ENCODE measurements around the gene ECI1. TPM values are rescaled to one million over a fixed set of nuclear protein-coding genes. Genes with fewer than 3 reads are reported as not detected.
"Not testable (repeated sequence)": the region's sequence is repeated elsewhere in the genome, so short reads cannot be mapped to it uniquely, and the experiment has no call there.

Gene ECI1
- total RNA-seq, 3 donors from 2014 or later, result 88.5 to 129 (median 95.5) TPM

GRCh38 chr16:2206780-2207433 is 44.5 kb downstream of the ECI1 start:
- ATAC-seq (no peak), DNase-seq (no peak)
- Histone ChIP-seq H3K4me1 (ENCODE audit: low read depth) (peaks cover 13% of the 10 kb centered on the region), H3K36me3 (ENCODE audit: low read depth) (no peaks in the 10 kb centered on the region), H3K4me3 (no peak overlapping the region), H3K9me3 (no peaks in the 10 kb centered on the region)
- intact Hi-C loops (cut with DNase I, micrococcal nuclease), result no loop called here
- no peak for TF ChIP-seq CTCF (IDR thresholded peaks at IDR 0.05)

- no peak for ATAC-seq
- intact Hi-C loops (cut with DNase I, micrococcal nuclease), result no loop called here
Measured at GRCh38 chr16:2206420-2206779, 45.0 kb downstream of the ECI1 start.

GRCh38 chr16:2205967-2206313 is 45.4 kb downstream of the ECI1 start:
- H3K36me3 ChIP-seq (ENCODE audit: low read depth), result no peaks in the 10 kb centered on the region
- DNase-seq (peak; percentile 59 to 77 (median 59)), ATAC-seq (peak; percentile 24)
- no peaks in the 10 kb centered on the region for H3K9me3 ChIP-seq
- no peak for TF ChIP-seq CTCF (IDR thresholded peaks at IDR 0.05)
- peak overlapping the region; percentile 65 for H3K4me3 ChIP-seq
- intact Hi-C loops (cut with DNase I, micrococcal nuclease), result no loop called here
- peaks cover 13% of the 10 kb centered on the region for H3K4me1 ChIP-seq (ENCODE audit: low read depth)

More at GRCh38 chr16:2206420-2206779, 45.0 kb downstream of the ECI1 start:
- Histone ChIP-seq H3K4me1 (ENCODE audit: low read depth) (peaks cover 13% of the 10 kb centered on the region), H3K4me3 (no peak overlapping the region), H3K36me3 (ENCODE audit: low read depth) (no peaks in the 10 kb centered on the region), H3K9me3 (no peaks in the 10 kb centered on the region)
- DNase-seq, result no peak
- TF ChIP-seq CTCF (IDR thresholded peaks at IDR 0.05), result no peak

- DNase-seq (peak; percentile 85 to 92 (median 91)), ATAC-seq (peak; percentile 97)
- intact Hi-C loops (cut with DNase I, micrococcal nuclease), result no loop called here
- Histone ChIP-seq H3K9me3 (no peaks in the 10 kb centered on the region), H3K4me1 (ENCODE audit: low read depth) (peaks cover 13% of the 10 kb centered on the region), H3K4me3 (peak within 1 kb of the TSS; percentile 65), H3K36me3 (ENCODE audit: low read depth) (no peaks in the 10 kb centered on the region)
- no peak for TF ChIP-seq CTCF (IDR thresholded peaks at IDR 0.05)
Measured at GRCh38 chr16:2205104-2205966, 46.1 kb downstream of the ECI1 start, which contains the start of gene MLST8. Gene MLST8, plus strand, starts transcription at chr16:2205454. Its CDS starts 632 bp downstream, at chr16:2206086.

- TF ChIP-seq CTCF (IDR thresholded peaks at IDR 0.05), result no peak
- ATAC-seq (no peak), DNase-seq (no peak)
- H3K36me3 ChIP-seq (ENCODE audit: low read depth), result no peaks in the 10 kb centered on the region
- H3K4me3 ChIP-seq, result peak overlapping the region; percentile 65
- H3K9me3 ChIP-seq, result no peaks in the 10 kb centered on the region
- H3K4me1 ChIP-seq (ENCODE audit: low read depth), result peaks cover 13% of the 10 kb centered on the region
- intact Hi-C loops (cut with DNase I, micrococcal nuclease), result no loop called here
Measured at GRCh38 chr16:2204416-2205103, 46.8 kb downstream of the ECI1 start.

- ATAC-seq; DNase-seq; intact Hi-C loops (cut with DNase I, micrococcal nuclease); H3K36me3 ChIP-seq (ENCODE audit: low read depth); H3K9me3 ChIP-seq; H3K4me3 ChIP-seq: not testable (repeated sequence)
- peaks cover 13% of the 10 kb centered on the region for H3K4me1 ChIP-seq (ENCODE audit: low read depth)
Measured at GRCh38 chr16:2203119-2203688, 48.2 kb downstream of the ECI1 start.

Measured in mucosa of descending colon (tissue), 3 donors.